Muscle of arm (tissue), 12 donors: ENCODE measurements around the gene DIPK1A. TPM values are rescaled to one million over a fixed set of nuclear protein-coding genes. Genes with fewer than 3 reads are reported as not detected.

Source experiments
- DNase-seq: peaks from one replicate; pipeline ENCODE4 v3.0.0-alpha.2; 2013
- polyA plus RNA-seq, 12 donors: library from polyadenylated mRNA; unstranded; fragments of 120-200 nt; gene quantifications; one replicate each; pipeline ENCODE4 v1.2.1, GENCODE V29; 2013; ENCODE audit not compliant: insufficient read length in 12 of 12

DIPK1A gene
- polyA plus RNA-seq, 12 donors = 7.8 to 17.3 (median 13.3) TPM; not detected in 1

- no peak for DNase-seq
Observed at GRCh38 chr1:92956254-92957029, 4.8 kb downstream of the DIPK1A start.

GRCh38 chr1:92953491-92953890 is 7.8 kb downstream of the DIPK1A start:
- DNase-seq = no peak

- DNase-seq = no peak
Observed at GRCh38 chr1:92952714-92953113, 8.5 kb downstream of the DIPK1A start.

- no peak for DNase-seq
Observed at GRCh38 chr1:92951141-92951582, 10.1 kb downstream of the DIPK1A start.

- no peak for DNase-seq
Observed at GRCh38 chr1:92949937-92950817, 11.1 kb downstream of the DIPK1A start.

GRCh38 chr1:92948071-92948470 is 13.2 kb downstream of the DIPK1A start:
- DNase-seq = no peak

GRCh38 chr1:92945748-92946270 is 15.5 kb downstream of the DIPK1A start:
- no peak for DNase-seq

GRCh38 chr1:92944901-92945747 is 16.1 kb downstream of the DIPK1A start:
- DNase-seq = no peak

- DNase-seq = no peak
Observed at GRCh38 chr1:92943502-92943847, 17.8 kb downstream of the DIPK1A start.

GRCh38 chr1:92940541-92940940 is 20.7 kb downstream of the DIPK1A start:
- no peak for DNase-seq

GRCh38 chr1:92937731-92938130 is 23.5 kb downstream of the DIPK1A start:
- no peak for DNase-seq

- no peak for DNase-seq
Observed at GRCh38 chr1:92936865-92937264, 24.4 kb downstream of the DIPK1A start.

- peak; percentile 77 for DNase-seq
Observed at GRCh38 chr1:92934395-92935378, 26.6 kb downstream of the DIPK1A start.

- no peak for DNase-seq
Observed at GRCh38 chr1:92933459-92933858, 27.8 kb downstream of the DIPK1A start.

GRCh38 chr1:92931691-92932090 is 29.6 kb downstream of the DIPK1A start:
- no peak for DNase-seq

GRCh38 chr1:92929461-92929860 is 31.8 kb downstream of the DIPK1A start:
- no peak for DNase-seq

GRCh38 chr1:92927870-92928269 is 33.4 kb downstream of the DIPK1A start:
- DNase-seq = no peak

GRCh38 chr1:92926873-92927272 is 34.4 kb downstream of the DIPK1A start:
- no peak for DNase-seq

GRCh38 chr1:92924501-92924900 is 36.8 kb downstream of the DIPK1A start:
- DNase-seq = no peak

- no peak for DNase-seq
Observed at GRCh38 chr1:92923664-92924063, 37.6 kb downstream of the DIPK1A start.
